HepG2 (cell line): ENCODE measurements around the gene MECR. TPM values are rescaled to one million over a fixed set of nuclear protein-coding genes. Genes with fewer than 3 reads are reported as not detected.

ENCODE experiments used
- CAMTA2 ChIP-seq: sonication (generic); formaldehyde crosslinking; IDR thresholded peaks from 2 replicates; pipeline ENCODE4 v1.4.0; 2020; ENCODE audit warnings: mild to moderate bottlenecking, missing genetic modification reagents, borderline replicate concordance
- GABPA ChIP-seq, 2 experiments: IDR thresholded peaks; 2 replicates each; pipeline ENCODE4 v1.6.1; 2011 to 2016; ENCODE audit warnings: low read depth in 2 of 2, low read length in 1 of 2, missing biosample characterization in 1 of 2, missing genetic modification characterization in 1 of 2
- JARID2 ChIP-seq: sonication (generic); formaldehyde crosslinking; IDR thresholded peaks from 2 replicates; pipeline ENCODE4 v1.8.1; 2023; ENCODE audit warnings: missing genetic modification reagents, inconsistent platforms; ENCODE audit not compliant: insufficient replicate concordance
- KMT2A ChIP-seq: sonication (generic); formaldehyde crosslinking; IDR thresholded peaks from 2 replicates; pipeline ENCODE4 v1.4.0; 2020; ENCODE audit warnings: missing genetic modification reagents
- MTA1 ChIP-seq: sonication (generic); formaldehyde crosslinking; IDR thresholded peaks from 2 replicates; pipeline ENCODE4 v1.4.0; 2020; ENCODE audit warnings: missing genetic modification reagents, mild to moderate bottlenecking, borderline replicate concordance
- PCBP1 ChIP-seq: fragments of 200-400 bp; formaldehyde crosslinking; IDR thresholded peaks from 2 replicates; pipeline ENCODE4 v1.6.1; 2017; ENCODE audit warnings: mild to moderate bottlenecking, low read depth, low read length, borderline replicate concordance
- PHF8 ChIP-seq: sonication (generic); formaldehyde crosslinking; IDR thresholded peaks from 2 replicates; pipeline ENCODE4 v1.5.0; 2020; ENCODE audit warnings: missing genetic modification reagents
- SALL1 ChIP-seq: sonication (generic); formaldehyde crosslinking; IDR thresholded peaks from 2 replicates; pipeline ENCODE4 v1.8.0; 2022; ENCODE audit warnings: mild to moderate bottlenecking, missing genetic modification reagents
- SETDB1 ChIP-seq: sonication (generic); formaldehyde crosslinking; IDR thresholded peaks from 2 replicates; pipeline ENCODE4 v1.5.1; 2020; ENCODE audit warnings: missing genetic modification reagents, mild to moderate bottlenecking, borderline replicate concordance
- SIX1 ChIP-seq: sonication (generic); formaldehyde crosslinking; IDR thresholded peaks from 2 replicates; pipeline ENCODE4 v1.4.0; 2020; ENCODE audit warnings: missing genetic modification reagents, borderline replicate concordance
- SKI ChIP-seq: fragments of 450-650 bp; IDR thresholded peaks from one replicate; pipeline ENCODE4 v1.6.1; 2018; ENCODE audit warnings: mild to moderate bottlenecking; ENCODE audit not compliant: partially characterized antibody
- SMC3 ChIP-seq: IDR thresholded peaks from 2 replicates; pipeline ENCODE4 v1.6.1; 2011; ENCODE audit warnings: low read length, improper control_type of control experiment
- ZNF547 ChIP-seq: sonication (generic); formaldehyde crosslinking; IDR thresholded peaks from 2 replicates; pipeline ENCODE4 v1.5.1; 2020; ENCODE audit warnings: mild to moderate bottlenecking, missing genetic modification reagents
- ZNF563 ChIP-seq: sonication (generic); formaldehyde crosslinking; IDR thresholded peaks from 2 replicates; pipeline ENCODE4 v1.8.0; 2022; ENCODE audit warnings: mild to moderate bottlenecking, moderate library complexity, missing genetic modification reagents
- ZNF577 ChIP-seq: sonication (generic); formaldehyde crosslinking; IDR thresholded peaks from 2 replicates; pipeline ENCODE4 v1.4.0; 2020; ENCODE audit warnings: mild to moderate bottlenecking, low read depth, missing genetic modification reagents, borderline replicate concordance
- ZNF674 ChIP-seq: sonication (generic); formaldehyde crosslinking; IDR thresholded peaks from 2 replicates; pipeline ENCODE4 v1.5.0; 2020; ENCODE audit warnings: low read depth, mild to moderate bottlenecking, missing genetic modification reagents
- ZNF747 ChIP-seq: sonication (generic); formaldehyde crosslinking; IDR thresholded peaks from 2 replicates; pipeline ENCODE4 v1.8.1; 2023; ENCODE audit warnings: missing genetic modification reagents, mild to moderate bottlenecking, borderline replicate concordance
- ZNF768 ChIP-seq: sonication (generic); formaldehyde crosslinking; IDR thresholded peaks from 2 replicates; pipeline ENCODE4 v1.4.0; 2020; ENCODE audit warnings: missing genetic modification reagents
- ZNF773 ChIP-seq: sonication (generic); formaldehyde crosslinking; IDR thresholded peaks from 2 replicates; pipeline ENCODE4 v1.4.0; 2020; ENCODE audit warnings: missing genetic modification reagents, borderline replicate concordance
- polyA plus RNA-seq, 8 experiments: library from polyadenylated mRNA; depleted of rRNA in 3 of 8; stranded (reverse) in 7 of 8; unstranded in 1 of 8; fragments of >200 nt; fragmentation: Illumina TruSeq in 4 of 8; extraction: Trizol in 4 of 8; gene quantifications; 2 replicates each; pipeline versions ENCODE4 v1.2.1 to v1.2.3, GENCODE V29; 2011 to 2016; ENCODE audit warnings: low read depth in 4 of 8, missing spikeins in 1 of 8, mixed read lengths in 1 of 8; ENCODE audit not compliant: insufficient read depth in 1 of 8
- total RNA-seq, 5 experiments: library from RNA; depleted of rRNA; stranded (reverse); fragments of >200 nt; fragmentation: Illumina TruSeq; extraction: Trizol; gene quantifications; 2 replicates each; pipeline ENCODE4 v1.2.3, GENCODE V29; 2016; ENCODE audit warnings: low read depth in 1 of 5
- TF ChIP-seq, protein P1 (sequence below): sonication (generic); formaldehyde crosslinking; IDR thresholded peaks from 2 replicates; pipeline ENCODE4 v1.4.0; 2020; ENCODE audit warnings: missing genetic modification reagents, low read depth, mild to moderate bottlenecking, borderline replicate concordance
- TF ChIP-seq, protein P2 (sequence below): sonication (generic); formaldehyde crosslinking; IDR thresholded peaks from 2 replicates; pipeline ENCODE4 v1.4.0; 2020; ENCODE audit warnings: missing genetic modification reagents, mild to moderate bottlenecking, borderline replicate concordance
- TF ChIP-seq, protein P3 (sequence below): sonication (generic); formaldehyde crosslinking; IDR thresholded peaks from 2 replicates; pipeline ENCODE4 v1.4.0; 2020; ENCODE audit warnings: missing genetic modification reagents, borderline replicate concordance

Gene MECR
- total and polyA plus RNA-seq, 2 of the 13 experiments (the other 11 are each of a cell fraction or from before 2014, with no cell fraction given), result 18.8 to 24.9 TPM

DNA sequence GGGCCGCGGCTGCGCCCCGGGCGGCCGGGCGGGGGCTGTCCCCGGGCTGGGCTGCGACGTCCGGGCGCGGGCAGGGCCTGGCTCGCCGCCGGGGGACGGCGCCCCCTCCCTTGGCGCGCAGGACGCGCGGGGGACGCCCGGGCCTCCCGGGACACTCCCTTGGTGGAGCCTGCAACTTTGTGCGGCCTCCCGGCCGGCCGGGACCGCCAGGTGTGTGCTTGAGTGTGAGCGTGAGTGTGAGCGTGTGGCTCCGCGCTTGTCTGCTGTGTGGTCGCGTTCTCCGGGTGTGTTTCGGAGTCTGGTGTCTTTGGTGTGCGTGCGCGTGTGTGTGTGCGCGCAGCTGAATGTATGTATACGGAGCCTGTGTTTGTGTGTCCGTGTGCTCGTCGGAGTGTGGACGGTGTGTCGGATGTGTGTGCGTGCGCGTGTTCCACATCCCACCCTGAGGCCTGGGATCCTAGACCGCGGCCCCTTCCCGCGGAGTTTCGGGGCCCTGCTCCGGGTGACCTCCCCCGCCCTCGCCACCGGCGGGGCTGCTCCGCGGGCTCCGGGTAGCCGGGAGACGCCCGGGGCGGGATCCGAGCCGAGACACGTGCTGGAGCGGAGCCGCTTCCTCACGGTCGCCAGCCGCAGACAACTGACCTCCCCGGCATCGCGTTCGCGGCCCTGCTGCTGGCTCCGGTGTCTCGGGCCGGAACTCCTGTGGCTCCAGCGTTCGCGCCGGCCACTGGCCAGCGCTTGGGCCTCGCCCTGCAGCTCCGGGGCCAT, 7.3 kb upstream of the MECR start (continued):
- TF ChIP-seq, protein P1, sequence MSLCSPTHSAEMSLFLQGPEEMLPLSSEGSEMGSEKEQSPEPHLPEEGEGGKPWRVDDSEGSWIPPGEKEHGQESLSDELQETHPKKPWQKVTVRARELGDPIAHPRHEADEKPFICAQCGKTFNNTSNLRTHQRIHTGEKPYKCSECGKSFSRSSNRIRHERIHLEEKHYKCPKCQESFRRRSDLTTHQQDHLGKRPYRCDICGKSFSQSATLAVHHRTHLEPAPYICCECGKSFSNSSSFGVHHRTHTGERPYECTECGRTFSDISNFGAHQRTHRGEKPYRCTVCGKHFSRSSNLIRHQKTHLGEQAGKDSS, result no peak
- TF ChIP-seq PHF8, result peak; percentile 69
- no peak for TF ChIP-seq ZNF747 (CRISPR knock-in tag)
- no peak for TF ChIP-seq PCBP1
- TF ChIP-seq, protein P2, sequence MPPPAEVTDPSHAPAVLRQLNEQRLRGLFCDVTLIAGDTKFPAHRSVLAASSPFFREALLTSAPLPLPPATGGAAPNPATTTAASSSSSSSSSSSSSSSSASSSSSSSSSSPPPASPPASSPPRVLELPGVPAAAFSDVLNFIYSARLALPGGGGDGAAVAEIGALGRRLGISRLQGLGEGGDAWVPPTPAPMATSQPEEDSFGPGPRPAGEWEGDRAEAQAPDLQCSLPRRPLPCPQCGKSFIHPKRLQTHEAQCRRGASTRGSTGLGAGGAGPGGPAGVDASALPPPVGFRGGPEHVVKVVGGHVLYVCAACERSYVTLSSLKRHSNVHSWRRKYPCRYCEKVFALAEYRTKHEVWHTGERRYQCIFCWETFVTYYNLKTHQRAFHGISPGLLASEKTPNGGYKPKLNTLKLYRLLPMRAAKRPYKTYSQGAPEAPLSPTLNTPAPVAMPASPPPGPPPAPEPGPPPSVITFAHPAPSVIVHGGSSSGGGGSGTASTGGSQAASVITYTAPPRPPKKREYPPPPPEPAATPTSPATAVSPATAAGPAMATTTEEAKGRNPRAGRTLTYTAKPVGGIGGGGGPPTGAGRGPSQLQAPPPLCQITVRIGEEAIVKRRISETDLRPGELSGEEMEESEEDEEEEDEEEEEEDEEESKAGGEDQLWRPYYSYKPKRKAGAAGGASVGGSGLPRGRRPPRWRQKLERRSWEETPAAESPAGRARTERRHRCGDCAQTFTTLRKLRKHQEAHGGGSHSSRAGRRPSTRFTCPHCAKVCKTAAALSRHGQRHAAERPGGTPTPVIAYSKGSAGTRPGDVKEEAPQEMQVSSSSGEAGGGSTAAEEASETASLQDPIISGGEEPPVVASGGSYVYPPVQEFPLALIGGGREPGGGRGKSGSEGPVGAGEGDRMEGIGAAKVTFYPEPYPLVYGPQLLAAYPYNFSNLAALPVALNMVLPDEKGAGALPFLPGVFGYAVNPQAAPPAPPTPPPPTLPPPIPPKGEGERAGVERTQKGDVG (CRISPR knock-in tag), result no peak
- TF ChIP-seq SIX1 (CRISPR knock-in tag), result no peak
- TF ChIP-seq ZNF547 (CRISPR knock-in tag), result no peak
- TF ChIP-seq ZNF674 (CRISPR knock-in tag), result no peak
- no peak for TF ChIP-seq SETDB1 (CRISPR knock-in tag)
- TF ChIP-seq, protein P3, sequence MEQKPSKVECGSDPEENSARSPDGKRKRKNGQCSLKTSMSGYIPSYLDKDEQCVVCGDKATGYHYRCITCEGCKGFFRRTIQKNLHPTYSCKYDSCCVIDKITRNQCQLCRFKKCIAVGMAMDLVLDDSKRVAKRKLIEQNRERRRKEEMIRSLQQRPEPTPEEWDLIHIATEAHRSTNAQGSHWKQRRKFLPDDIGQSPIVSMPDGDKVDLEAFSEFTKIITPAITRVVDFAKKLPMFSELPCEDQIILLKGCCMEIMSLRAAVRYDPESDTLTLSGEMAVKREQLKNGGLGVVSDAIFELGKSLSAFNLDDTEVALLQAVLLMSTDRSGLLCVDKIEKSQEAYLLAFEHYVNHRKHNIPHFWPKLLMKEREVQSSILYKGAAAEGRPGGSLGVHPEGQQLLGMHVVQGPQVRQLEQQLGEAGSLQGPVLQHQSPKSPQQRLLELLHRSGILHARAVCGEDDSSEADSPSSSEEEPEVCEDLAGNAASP (CRISPR knock-in tag), result 0 out of 2 replicates have a peak, but pooled peaks have one; percentile 10
- no peak for TF ChIP-seq ZNF773
- no peak for TF ChIP-seq ZNF563
- no peak for TF ChIP-seq SKI
- no peak for TF ChIP-seq JARID2 (CRISPR knock-in tag)
- no peak for TF ChIP-seq CAMTA2 (CRISPR knock-in tag)
- TF ChIP-seq SALL1 (CRISPR knock-in tag), result peak; percentile 53
- TF ChIP-seq ZNF768 (CRISPR knock-in tag), result no peak; the same call in 1 of the 2 replicates
- peak; percentile 33; the same call in 1 of the 2 replicates for TF ChIP-seq MTA1 (CRISPR knock-in tag)
- TF ChIP-seq ZNF577 (CRISPR knock-in tag), result no peak
- TF ChIP-seq KMT2A, result 0 out of 2 replicates have a peak, but pooled peaks have one; percentile 42
- TF ChIP-seq SMC3, result no peak
- TF ChIP-seq GABPA (IDR thresholded peaks at IDR 0.05; ENCODE audit: low read depth, low read length), result no peak
- TF ChIP-seq GABPA (CRISPR knock-in tag; IDR thresholded peaks at IDR 0.05; ENCODE audit: low read depth), result no peak
